ENCODE results near the gene RCVRN.

DNA sequence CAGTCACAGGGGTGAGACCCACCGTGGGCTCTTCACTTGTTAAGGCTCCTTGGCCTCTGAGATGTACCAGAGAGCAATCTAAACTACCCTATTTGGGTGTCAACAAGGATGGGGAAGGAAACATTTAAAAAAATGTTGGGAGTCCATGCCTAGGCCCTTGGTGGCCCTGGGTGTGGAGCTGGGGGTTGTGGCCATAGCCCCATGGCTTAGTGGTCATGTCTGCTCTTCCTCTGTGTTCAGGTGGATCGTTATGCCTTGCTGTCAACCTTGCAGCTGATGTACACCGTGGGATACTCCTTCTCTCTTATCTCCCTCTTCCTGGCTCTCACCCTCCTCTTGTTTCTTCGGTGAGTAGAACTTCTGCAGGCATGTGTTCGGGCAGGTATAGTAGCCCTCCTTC lies 50.8 kb downstream of the RCVRN start:
- no peak for TF ChIP-seq CTCF (conservative IDR thresholded peaks at IDR 0.05 in 1 of 2, IDR thresholded peaks at IDR 0.05 in 1 of 2; ENCODE audit: extremely low read depth in 1 of 2, insufficient read depth in 1 of 2, low read depth in 1 of 2, low read length in 2 of 2)
- no peak for TF ChIP-seq EZH2 (IDR thresholded peaks at IDR 0.05; ENCODE audit: borderline replicate concordance, low read length)

Measured in mammary epithelial cell (primary cell).